WTC11 (cell line): ENCODE measurements around the gene DTNA. TPM values are rescaled to one million over a fixed set of nuclear protein-coding genes. Genes with fewer than 3 reads are reported as not detected.

Experiments used
- ATAC-seq: fragments of 200-7000 bp; cut with Tn5 transposase; 2 replicates; pipeline ENCODE4 v1.10.0; 2021; ENCODE audit warnings: mild to moderate bottlenecking, moderate library complexity
- CTCF ChIA-PET: fragments of 300-600 bp; sonication (Branson Sonifier 250); formaldehyde crosslinking; loops from one replicate; lab custom pipeline; 2021; ENCODE audit warnings: antibody characterized with exemption; lab: Charles Lee
- POLR2A ChIA-PET: fragments of 350-600 bp; sonication (Branson Sonifier 250); formaldehyde crosslinking; loops from one replicate; lab custom pipeline; 2021; ENCODE audit warnings: antibody characterized with exemption; lab: Charles Lee
- DNase-seq: peaks from one replicate; pipeline ENCODE4 v3.0.0; 2021; ENCODE audit warnings: low spot score
- H3K27ac Mint-ChIP-seq: 2 replicates; pipeline ENCODE4 v1.8.0; 2021; ENCODE audit warnings: mixed read lengths
- H3K27me3 Mint-ChIP-seq: 2 replicates; pipeline ENCODE4 v1.8.0; 2021; ENCODE audit warnings: low read depth, mild to moderate bottlenecking, moderate library complexity, mixed read lengths
- H3K36me3 Mint-ChIP-seq: 2 replicates; pipeline ENCODE4 v1.8.0; 2021; ENCODE audit warnings: mixed read lengths
- H3K4me1 Mint-ChIP-seq: 2 replicates; pipeline ENCODE4 v1.8.0; 2022; ENCODE audit warnings: mixed read lengths
- H3K4me3 Mint-ChIP-seq: 2 replicates; pipeline ENCODE4 v1.8.0; 2021; ENCODE audit warnings: mild to moderate bottlenecking, moderate library complexity, mixed read lengths
- H3K9me3 Mint-ChIP-seq: 2 replicates; pipeline ENCODE4 v1.8.0; 2021; ENCODE audit warnings: mixed read lengths
- AR ChIP-seq: fragments of 250-450 bp; sonication (Bioruptor Pico); IDR thresholded peaks from 2 replicates; pipeline ENCODE4 v1.9.0; 2021; ENCODE audit warnings: mild to moderate bottlenecking
- ATF6 ChIP-seq: sonication (generic); formaldehyde crosslinking; IDR thresholded peaks from 2 replicates; pipeline ENCODE4 v1.8.1; 2023; ENCODE audit warnings: mild to moderate bottlenecking, missing genetic modification reagents
- CDX4 ChIP-seq: fragments of 250-450 bp; sonication (Bioruptor Pico); IDR thresholded peaks from 2 replicates; pipeline ENCODE4 v1.9.0; 2021; ENCODE audit warnings: moderate library complexity, mild to moderate bottlenecking, inconsistent platforms, borderline replicate concordance
- EMX1 ChIP-seq: fragments of 250-450 bp; sonication (Bioruptor Pico); IDR thresholded peaks from 2 replicates; pipeline ENCODE4 v1.8.0; 2021; ENCODE audit warnings: mild to moderate bottlenecking
- ERG ChIP-seq: fragments of 250-450 bp; sonication (Bioruptor Pico); IDR thresholded peaks from 2 replicates; pipeline ENCODE4 v1.8.0; 2021; ENCODE audit warnings: mild to moderate bottlenecking
- ESRRA ChIP-seq: sonication (generic); formaldehyde crosslinking; IDR thresholded peaks from 2 replicates; pipeline ENCODE4 v1.8.1; 2022; ENCODE audit warnings: mild to moderate bottlenecking, missing genetic modification reagents, borderline replicate concordance
- FOXJ3 ChIP-seq: sonication (generic); formaldehyde crosslinking; IDR thresholded peaks from 2 replicates; pipeline ENCODE4 v1.9.0; 2021; ENCODE audit warnings: missing genetic modification reagents, mild to moderate bottlenecking, borderline replicate concordance
- FOXP1 ChIP-seq: sonication (generic); formaldehyde crosslinking; IDR thresholded peaks from 2 replicates; pipeline ENCODE4 v1.8.0; 2022; ENCODE audit warnings: missing genetic modification reagents, mild to moderate bottlenecking, moderate library complexity, borderline replicate concordance
- GABPB1 ChIP-seq: sonication (generic); formaldehyde crosslinking; IDR thresholded peaks from 2 replicates; pipeline ENCODE4 v1.8.1; 2023; ENCODE audit warnings: mild to moderate bottlenecking, missing genetic modification reagents
- HMGA2 ChIP-seq: fragments of 250-450 bp; sonication (Bioruptor Pico); IDR thresholded peaks from 2 replicates; pipeline ENCODE4 v1.4.0; 2021; ENCODE audit warnings: mild to moderate bottlenecking, moderate library complexity
- HMGXB4 ChIP-seq: sonication (generic); formaldehyde crosslinking; IDR thresholded peaks from 2 replicates; pipeline ENCODE4 v1.8.1; 2023; ENCODE audit warnings: mild to moderate bottlenecking, moderate library complexity, missing genetic modification reagents
- SMAD3 ChIP-seq: sonication (generic); formaldehyde crosslinking; IDR thresholded peaks from 2 replicates; pipeline ENCODE4 v1.8.0; 2022; ENCODE audit warnings: missing genetic modification reagents, mild to moderate bottlenecking, borderline replicate concordance
- SMAD4 ChIP-seq: sonication (generic); formaldehyde crosslinking; IDR thresholded peaks from 2 replicates; pipeline ENCODE4 v1.8.0; 2022; ENCODE audit warnings: mild to moderate bottlenecking, missing genetic modification reagents
- SOX15 ChIP-seq: fragments of 250-450 bp; sonication (Bioruptor Pico); IDR thresholded peaks from 2 replicates; pipeline ENCODE4 v1.9.0; 2021; ENCODE audit warnings: mild to moderate bottlenecking
- SP1 ChIP-seq: sonication (generic); formaldehyde crosslinking; conservative IDR thresholded peaks from 2 replicates; pipeline ENCODE4 v1.8.1; 2022; ENCODE audit warnings: missing genetic modification reagents
- ZNF425 ChIP-seq: fragments of 250-450 bp; sonication (Bioruptor Pico); conservative IDR thresholded peaks from 2 replicates; pipeline ENCODE4 v1.9.0; 2021; ENCODE audit warnings: mild to moderate bottlenecking
- ZSCAN18 ChIP-seq: fragments of 250-450 bp; sonication (Bioruptor Pico); IDR thresholded peaks from 2 replicates; pipeline ENCODE4 v2.1.2; 2022; ENCODE audit warnings: mild to moderate bottlenecking, moderate library complexity
- total RNA-seq: library from RNA; stranded (reverse); gene quantifications from 3 replicates; pipeline ENCODE4 v1.2.3, GENCODE V29; 2021

The DTNA gene
- total RNA-seq, 1 experiment from 2014 or later = 16.1 TPM

GRCh38 chr18:34796035-34796657 lies 86.0 kb downstream of the DTNA start:
- POLR2A ChIA-PET = no interaction called here
- TF ChIP-seq SP1 (CRISPR knock-in tag) (no peak), CDX4 (no peak), SMAD3 (CRISPR knock-in tag) (no peak), ERG (CRISPR knock-in tag) (no peak), HMGXB4 (CRISPR knock-in tag) (no peak), FOXJ3 (no peak), SOX15 (CRISPR knock-in tag) (no peak), AR (CRISPR knock-in tag) (no peak), SMAD4 (no peak), ZSCAN18 (CRISPR knock-in tag) (no peak), ESRRA (CRISPR knock-in tag) (no peak)
- TF ChIP-seq, all 79 proteins: peak for 0
- Mint-ChIP-seq H3K4me3 (no peak overlapping the region), H3K27ac (no peak overlapping the region), H3K4me1 (peaks cover 29% of the 10 kb centered on the region), H3K36me3 (peaks cover 26% of the 10 kb centered on the region), H3K27me3 (no peaks in the 10 kb centered on the region; the same call in 1 of the 2 replicates), H3K9me3 (peaks cover 23% of the 10 kb centered on the region)
- CTCF ChIA-PET = interaction anchor here (1.6 kb wide), 1 partner anchor 14 kb away, joined by 3 read pairs; no protein-coding TSS in a partner anchor
- DNase-seq (no peak), ATAC-seq (no peak)

GRCh38 chr18:34799291-34799690 lies 89.2 kb downstream of the DTNA start:
- Mint-ChIP-seq H3K4me3 (no peak overlapping the region), H3K9me3 (no peaks in the 10 kb centered on the region), H3K27ac (no peak overlapping the region), H3K4me1 (peaks cover 40% of the 10 kb centered on the region), H3K27me3 (no peaks in the 10 kb centered on the region), H3K36me3 (no peaks in the 10 kb centered on the region)
- TF ChIP-seq ATF6 (CRISPR knock-in tag) = no peak
- TF ChIP-seq FOXJ3 = no peak
- TF ChIP-seq ZNF425 (CRISPR knock-in tag) = no peak
- TF ChIP-seq FOXP1 (CRISPR knock-in tag) = no peak
- no peak for TF ChIP-seq ESRRA (CRISPR knock-in tag)
- no peak for TF ChIP-seq HMGA2 (CRISPR knock-in tag)
- no peak for TF ChIP-seq GABPB1 (CRISPR knock-in tag)
- TF ChIP-seq SMAD3 (CRISPR knock-in tag) = no peak
- TF ChIP-seq EMX1 (CRISPR knock-in tag) = no peak
- ATAC-seq = no peak
- ChIA-PET POLR2A (no interaction called here), CTCF (no interaction called here)
- DNase-seq = no peak
